GM12878 (cell line): Measurements from ENCODE around the gene ZDHHC7.

Source experiments
- ASH2L ChIP-seq: fragments of 300-600, 200-600 bp; sonication (generic); IDR thresholded peaks from 2 replicates; pipeline ENCODE4 v1.6.1; 2017; ENCODE audit warnings: low read depth, mild to moderate bottlenecking, borderline replicate concordance
- CEBPB ChIP-seq, 2 experiments: fragments of 150-350 bp in 1 of 2; IDR thresholded peaks; 2 replicates each; pipeline ENCODE4 v1.6.1; 2012 to 2014; ENCODE audit warnings: low read depth in 2 of 2, low read length in 2 of 2, borderline replicate concordance in 1 of 2, inconsistent platforms in 1 of 2
- CHD2 ChIP-seq: IDR thresholded peaks from 2 replicates; pipeline ENCODE4 v1.6.1; 2011; ENCODE audit warnings: low read depth, low read length, improper control_type of control experiment, borderline replicate concordance
- CREB1 ChIP-seq: IDR thresholded peaks from 2 replicates; pipeline ENCODE4 v1.6.1; 2012; ENCODE audit warnings: low read depth, mild to moderate bottlenecking, inconsistent platforms
- CTCF ChIP-seq, 3 experiments: IDR thresholded peaks in 2 of 3; conservative IDR thresholded peaks in 1 of 3; 2 replicates each; pipeline ENCODE4 v1.5.1; 2011; ENCODE audit warnings: low read depth in 3 of 3, low read length in 3 of 3, mild to moderate bottlenecking in 3 of 3, control low read depth in 2 of 3, moderate library complexity in 2 of 3, inconsistent platforms in 1 of 3, mixed read lengths in 1 of 3; ENCODE audit not compliant: control insufficient read depth in 2 of 3, insufficient read depth in 1 of 3; ENCODE audit errors: extremely low read depth in 1 of 3
- E2F4 ChIP-seq: IDR thresholded peaks from 2 replicates; pipeline ENCODE4 v1.6.1; 2012; ENCODE audit warnings: low read depth, low read length, improper control_type of control experiment
- EZH2 ChIP-seq: IDR thresholded peaks from 2 replicates; pipeline ENCODE4 v1.6.1; 2012; ENCODE audit warnings: low read depth, mild to moderate bottlenecking, control low read depth, inconsistent platforms, low read length, borderline replicate concordance; ENCODE audit not compliant: control insufficient read depth
- HDAC6 ChIP-seq: fragments of 200-600 bp; sonication (generic); IDR thresholded peaks from one replicate; pipeline ENCODE4 v1.8.0; 2017; ENCODE audit warnings: antibody characterized with exemption; ENCODE audit not compliant: unreplicated experiment
- RBBP5 ChIP-seq: fragments of 200-600 bp; sonication (generic); conservative IDR thresholded peaks from 2 replicates; pipeline ENCODE4 v1.6.1; 2016
- RELA ChIP-seq: fragments of 450-650 bp; IDR thresholded peaks from 2 replicates; pipeline ENCODE4 v1.8.0; 2014; ENCODE audit warnings: borderline replicate concordance; ENCODE audit not compliant: partially characterized antibody
- SIN3A ChIP-seq: IDR thresholded peaks from 2 replicates; pipeline ENCODE4 v1.6.1; 2012; ENCODE audit warnings: low read depth, low read length, improper control_type of control experiment
- SIX5 ChIP-seq: IDR thresholded peaks from 2 replicates; pipeline ENCODE4 v1.6.1; 2011; ENCODE audit warnings: mild to moderate bottlenecking, low read depth, low read length, moderate library complexity; ENCODE audit not compliant: severe bottlenecking
- SRF ChIP-seq, 2 experiments: IDR thresholded peaks; 2 replicates each; pipeline ENCODE4 v1.6.1; 2011; ENCODE audit warnings: low read depth in 2 of 2, low read length in 2 of 2, mild to moderate bottlenecking in 1 of 2, moderate library complexity in 1 of 2
- TF ChIP-seq, protein P1 (sequence below): IDR thresholded peaks from 2 replicates; pipeline ENCODE4 v1.6.1; 2011; ENCODE audit warnings: low read depth, low read length, improper control_type of control experiment, borderline replicate concordance

- TF ChIP-seq RELA (no peak), EZH2 (no peak), CTCF (IDR thresholded peaks at IDR 0.05 in 2 of 3, conservative IDR thresholded peaks at IDR 0.05 in 1 of 3; ENCODE audit: control insufficient read depth in 2 of 3, extremely low read depth in 1 of 3, insufficient read depth in 1 of 3, low read depth in 3 of 3, low read length in 3 of 3) (no peak), SIN3A (no peak), CHD2 (no peak), E2F4 (no peak), CREB1 (no peak), CEBPB (IDR thresholded peaks at IDR 0.05; ENCODE audit: borderline replicate concordance in 1 of 2, low read depth in 2 of 2, low read length in 2 of 2) (no peak), ASH2L (no peak), HDAC6 (no peak), SRF (IDR thresholded peaks at IDR 0.05; ENCODE audit: low read depth in 2 of 2, low read length in 2 of 2) (no peak), SIX5 (no peak), RBBP5 (no peak)
- TF ChIP-seq, protein P1, sequence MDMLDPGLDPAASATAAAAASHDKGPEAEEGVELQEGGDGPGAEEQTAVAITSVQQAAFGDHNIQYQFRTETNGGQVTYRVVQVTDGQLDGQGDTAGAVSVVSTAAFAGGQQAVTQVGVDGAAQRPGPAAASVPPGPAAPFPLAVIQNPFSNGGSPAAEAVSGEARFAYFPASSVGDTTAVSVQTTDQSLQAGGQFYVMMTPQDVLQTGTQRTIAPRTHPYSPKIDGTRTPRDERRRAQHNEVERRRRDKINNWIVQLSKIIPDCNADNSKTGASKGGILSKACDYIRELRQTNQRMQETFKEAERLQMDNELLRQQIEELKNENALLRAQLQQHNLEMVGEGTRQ: no peak
Observed at GRCh38 chr16:85037050-85037410, 25.7 kb upstream of the ZDHHC7 start.
